DOHH2 (cell line): ENCODE results near the gene UNC5C.

ENCODE experiments used
- CTCF ChIP-seq: fragments of 200-600 bp; sonication (generic); IDR thresholded peaks from one replicate; pipeline ENCODE4 v1.5.1; 2014; ENCODE audit warnings: antibody characterized with exemption, mild to moderate bottlenecking, low read depth, low read length; ENCODE audit not compliant: poor library complexity, severe bottlenecking
- EZH2phosphoT487 ChIP-seq: fragments of 200-600 bp; sonication (generic); IDR thresholded peaks from 2 replicates; pipeline ENCODE4 v1.6.1; 2017; ENCODE audit warnings: borderline replicate concordance, mild to moderate bottlenecking, antibody characterized with exemption, low read length, moderate library complexity, mixed read lengths

- TF ChIP-seq CTCF (no peak), EZH2phosphoT487 (no peak)
Observed at GRCh38 chr4:95371476-95372224, 177.1 kb downstream of the UNC5C start.
